ENCODE data around the gene SPATA20.
A peak's percentile ranks its signal among the peaks of the same experiment; 100 is the strongest.

SPATA20 gene

GRCh38 chr17:50560931-50561745 is 14.2 kb downstream of the SPATA20 start:
- DNase-seq = no peak

GRCh38 chr17:50561746-50562141 is 14.8 kb downstream of the SPATA20 start:
- no peak for DNase-seq

- no peak for DNase-seq
Measured at GRCh38 chr17:50562242-50563091, 15.5 kb downstream of the SPATA20 start.

DNA sequence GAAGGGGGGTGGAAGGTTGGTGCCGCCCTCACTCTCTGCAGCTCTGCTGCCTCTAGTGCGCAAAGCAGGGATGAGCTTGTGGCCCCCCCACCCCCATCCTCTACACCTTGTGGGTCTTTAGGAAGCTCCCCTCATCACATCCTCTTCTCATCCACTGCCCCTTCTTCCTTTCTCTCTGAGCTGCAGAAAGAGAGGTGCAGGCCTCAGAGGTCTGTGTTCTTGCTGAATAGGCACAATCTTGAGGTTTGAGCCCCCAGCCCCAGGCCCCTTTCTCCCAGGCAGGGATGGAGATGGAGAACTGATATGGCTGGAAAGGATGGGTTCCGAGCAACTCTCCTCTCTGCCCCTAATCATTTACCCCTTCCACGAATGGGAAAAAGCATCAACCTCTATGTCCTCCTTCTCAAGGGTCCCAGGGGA is 16.1 kb downstream of the SPATA20 start:
- DNase-seq = no peak

DNA sequence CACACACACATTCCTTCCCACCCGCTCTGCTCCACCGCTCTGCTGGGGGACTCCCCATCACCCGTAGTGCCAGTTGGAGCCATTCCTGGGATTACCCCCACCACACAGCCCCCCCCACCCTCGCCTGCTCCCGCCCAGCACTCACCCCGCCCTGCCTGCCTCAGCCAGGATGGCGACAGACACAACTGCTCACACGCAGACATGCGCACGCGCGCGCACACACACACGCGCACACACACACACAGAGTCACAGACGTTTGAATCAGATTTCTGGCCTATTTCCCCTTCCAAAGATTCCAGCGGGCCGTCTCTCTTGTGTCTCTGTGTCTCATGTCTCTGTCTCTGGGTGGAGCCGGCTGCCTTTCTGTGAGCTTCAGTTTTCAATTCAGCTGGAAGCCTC is 17.9 kb downstream of the SPATA20 start:
- peak; percentile 19 for DNase-seq

DNA sequence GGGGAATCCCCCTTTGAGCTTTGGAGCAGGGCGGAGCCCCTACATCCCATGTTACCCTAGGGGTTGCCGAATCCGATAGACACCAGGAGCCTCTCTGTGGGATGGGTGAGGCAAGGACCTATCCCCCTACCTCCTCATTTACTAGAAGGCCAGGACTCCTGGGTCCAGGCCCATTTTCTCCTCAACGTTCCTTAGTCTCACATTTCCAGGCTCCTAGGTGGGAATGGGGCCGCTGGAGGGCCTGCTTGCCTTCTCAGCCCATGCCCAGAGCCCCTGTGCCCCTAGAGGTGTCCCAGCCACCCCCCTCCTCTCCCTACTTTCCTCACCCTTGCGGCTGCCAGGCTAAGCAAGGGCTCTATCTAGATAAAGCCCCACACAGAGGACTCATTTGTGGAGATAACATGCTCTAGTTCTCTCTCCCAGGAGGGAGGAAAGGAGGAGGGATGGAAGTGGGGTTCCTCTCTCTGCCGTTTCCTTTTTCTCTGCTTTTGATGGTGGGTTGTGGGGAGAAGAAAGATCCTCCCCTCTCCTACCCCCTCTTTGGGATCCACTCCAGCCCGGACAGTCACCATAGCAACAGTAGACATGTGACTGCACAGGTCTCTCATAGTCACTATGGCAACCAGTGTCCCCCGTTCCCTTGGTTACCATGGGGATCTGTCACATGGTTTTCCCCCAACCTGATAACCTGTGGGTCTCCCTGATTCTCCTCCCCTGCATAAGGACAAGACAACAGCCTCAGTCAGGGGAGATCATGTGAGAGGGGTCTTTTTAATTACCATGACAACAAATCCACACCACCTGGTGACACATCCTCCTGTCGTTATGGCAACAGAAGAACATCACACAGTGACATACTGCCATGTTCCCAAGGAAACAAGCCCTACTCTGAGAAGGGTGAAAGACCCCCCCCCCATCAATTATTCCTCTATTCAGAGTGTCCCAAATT is 18.7 kb downstream of the SPATA20 start:
- DNase-seq = no peak

DNA sequence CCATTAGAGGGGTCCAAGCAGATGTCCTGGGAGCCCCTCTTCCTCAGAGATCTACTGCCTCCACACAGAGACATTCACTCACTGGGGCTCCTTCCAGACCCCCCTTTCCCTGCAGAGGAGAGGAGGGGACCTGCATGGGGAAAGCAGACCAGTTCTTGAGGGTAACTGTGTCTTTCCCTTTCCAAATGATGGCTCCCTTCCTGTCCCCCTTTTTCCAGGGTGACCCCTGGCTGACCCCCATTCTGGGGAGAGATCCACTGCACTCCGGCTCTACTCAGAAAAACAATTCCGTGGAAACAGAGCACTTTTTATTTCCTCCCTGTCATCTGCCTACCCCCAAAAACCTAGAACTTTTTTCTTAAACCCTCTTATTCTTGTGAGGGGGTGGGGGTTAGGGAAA is 19.9 kb downstream of the SPATA20 start:
- no peak for DNase-seq

- no peak for DNase-seq
Measured at GRCh38 chr17:50568659-50569058, 21.7 kb downstream of the SPATA20 start.

GRCh38 chr17:50569592-50569991 is 22.6 kb downstream of the SPATA20 start:
- no peak for DNase-seq

DNA sequence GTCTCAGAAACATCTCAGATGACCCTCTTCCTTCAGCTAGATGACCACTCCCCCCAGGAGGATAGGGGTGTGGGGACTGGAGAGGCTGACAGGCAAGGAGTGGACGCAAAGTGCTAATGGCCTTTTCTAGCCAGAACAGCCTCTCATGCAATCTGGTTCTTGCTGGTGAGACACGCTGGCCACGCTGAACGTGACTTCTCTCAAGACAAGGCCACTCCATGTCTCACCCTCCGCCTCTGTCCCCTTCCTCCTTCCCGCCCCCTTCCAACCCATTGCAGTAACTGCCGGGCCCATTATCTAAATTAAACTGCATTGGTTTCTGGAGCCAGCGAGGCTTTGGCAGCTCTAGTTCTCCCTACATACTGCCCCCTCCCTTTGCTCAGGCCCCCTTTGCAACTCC is 23.1 kb downstream of the SPATA20 start:
- no peak for DNase-seq

- no peak for DNase-seq
Measured at GRCh38 chr17:50570528-50570927, 23.6 kb downstream of the SPATA20 start.

DNA sequence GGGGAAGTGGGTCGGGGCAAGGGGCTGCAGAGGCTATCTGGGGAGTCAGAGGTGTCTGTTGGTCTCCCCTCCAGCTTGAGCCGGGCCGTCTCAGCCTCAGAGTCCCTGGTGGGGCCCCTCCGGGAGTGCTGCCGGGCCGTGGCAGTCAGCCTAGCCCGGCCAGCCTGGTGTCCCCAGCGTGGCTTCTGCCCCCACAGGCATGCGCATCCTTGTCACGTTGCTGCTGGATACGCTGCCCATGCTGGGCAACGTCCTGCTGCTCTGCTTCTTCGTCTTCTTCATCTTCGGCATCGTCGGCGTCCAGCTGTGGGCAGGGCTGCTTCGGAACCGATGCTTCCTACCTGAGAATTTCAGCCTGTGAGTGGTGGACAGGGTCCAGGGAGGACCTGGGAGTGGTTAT is 24.7 kb downstream of the SPATA20 start:
- no peak for DNase-seq

DNA sequence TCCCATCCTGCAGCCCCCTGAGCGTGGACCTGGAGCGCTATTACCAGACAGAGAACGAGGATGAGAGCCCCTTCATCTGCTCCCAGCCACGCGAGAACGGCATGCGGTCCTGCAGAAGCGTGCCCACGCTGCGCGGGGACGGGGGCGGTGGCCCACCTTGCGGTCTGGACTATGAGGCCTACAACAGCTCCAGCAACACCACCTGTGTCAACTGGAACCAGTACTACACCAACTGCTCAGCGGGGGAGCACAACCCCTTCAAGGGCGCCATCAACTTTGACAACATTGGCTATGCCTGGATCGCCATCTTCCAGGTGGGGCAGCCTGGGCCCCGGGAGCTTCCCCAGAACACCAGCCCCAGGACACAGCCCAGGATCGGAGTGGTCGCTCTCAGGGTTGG is 25.6 kb downstream of the SPATA20 start:
- no peak for DNase-seq

- no peak for DNase-seq
Measured at GRCh38 chr17:50573866-50574611, 27.1 kb downstream of the SPATA20 start.

DNA sequence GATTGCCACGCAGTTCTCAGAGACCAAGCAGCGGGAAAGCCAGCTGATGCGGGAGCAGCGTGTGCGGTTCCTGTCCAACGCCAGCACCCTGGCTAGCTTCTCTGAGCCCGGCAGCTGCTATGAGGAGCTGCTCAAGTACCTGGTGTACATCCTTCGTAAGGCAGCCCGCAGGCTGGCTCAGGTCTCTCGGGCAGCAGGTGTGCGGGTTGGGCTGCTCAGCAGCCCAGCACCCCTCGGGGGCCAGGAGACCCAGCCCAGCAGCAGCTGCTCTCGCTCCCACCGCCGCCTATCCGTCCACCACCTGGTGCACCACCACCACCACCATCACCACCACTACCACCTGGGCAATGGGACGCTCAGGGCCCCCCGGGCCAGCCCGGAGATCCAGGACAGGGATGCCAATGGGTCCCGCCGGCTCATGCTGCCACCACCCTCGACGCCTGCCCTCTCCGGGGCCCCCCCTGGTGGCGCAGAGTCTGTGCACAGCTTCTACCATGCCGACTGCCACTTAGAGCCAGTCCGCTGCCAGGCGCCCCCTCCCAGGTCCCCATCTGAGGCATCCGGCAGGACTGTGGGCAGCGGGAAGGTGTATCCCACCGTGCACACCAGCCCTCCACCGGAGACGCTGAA is 28.7 kb downstream of the SPATA20 start:
- no peak for DNase-seq

- no peak for DNase-seq
Measured at GRCh38 chr17:50576864-50577263, 29.9 kb downstream of the SPATA20 start.

DNA sequence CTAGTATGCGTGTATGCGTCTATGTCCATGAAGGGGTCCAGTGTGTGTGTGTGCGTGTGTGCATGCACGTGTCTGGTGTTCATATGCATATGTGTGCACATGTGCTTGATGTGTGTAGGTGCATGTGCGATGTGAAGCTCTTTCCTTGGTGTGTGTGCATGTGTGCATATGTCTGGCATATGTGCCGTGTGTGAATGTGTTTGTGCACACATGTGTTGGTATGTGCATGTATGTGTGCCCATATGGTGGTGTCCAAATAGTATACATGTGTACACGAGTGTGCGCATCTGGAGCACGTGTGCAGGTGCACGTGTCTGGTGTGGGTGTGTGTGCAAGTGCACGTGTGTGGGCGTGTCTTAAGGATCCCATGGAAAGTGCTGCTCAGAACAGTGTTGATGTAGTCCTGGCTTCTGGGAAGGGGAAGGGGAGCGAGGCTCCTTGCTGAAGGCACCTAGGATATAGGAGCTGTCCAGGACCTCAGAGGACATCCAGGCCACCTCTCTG is 30.5 kb downstream of the SPATA20 start:
- DNase-seq = no peak

GRCh38 chr17:50578173-50578572 is 31.2 kb downstream of the SPATA20 start:
- no peak for DNase-seq

GRCh38 chr17:50579399-50579798 is 32.4 kb downstream of the SPATA20 start:
- no peak for DNase-seq

GRCh38 chr17:50580646-50581045 is 33.7 kb downstream of the SPATA20 start:
- DNase-seq = no peak

GRCh38 chr17:50581316-50581715 is 34.3 kb downstream of the SPATA20 start:
- DNase-seq = no peak
